Posterior cingulate gyrus (tissue), 11 donors: ENCODE data around the gene PRICKLE3.
"Not testable (repeated sequence)": the region's sequence is repeated elsewhere in the genome, so short reads cannot be mapped to it uniquely, and the experiment has no call there.

Experiments
- DNase-seq, 10 donors: peaks; one replicate each; pipeline versions ENCODE4 v3.0.0 to v3.0.0-alpha.2; 2020 to 2021; ENCODE audit warnings: mixed read lengths in 3 of 10
- intact Hi-C: fragments of 100-400 bp; cut with DNase I; formaldehyde crosslinking; loops from one replicate; pipeline ENCODE4 v1.15.1; 2023

PRICKLE3 gene

DNA sequence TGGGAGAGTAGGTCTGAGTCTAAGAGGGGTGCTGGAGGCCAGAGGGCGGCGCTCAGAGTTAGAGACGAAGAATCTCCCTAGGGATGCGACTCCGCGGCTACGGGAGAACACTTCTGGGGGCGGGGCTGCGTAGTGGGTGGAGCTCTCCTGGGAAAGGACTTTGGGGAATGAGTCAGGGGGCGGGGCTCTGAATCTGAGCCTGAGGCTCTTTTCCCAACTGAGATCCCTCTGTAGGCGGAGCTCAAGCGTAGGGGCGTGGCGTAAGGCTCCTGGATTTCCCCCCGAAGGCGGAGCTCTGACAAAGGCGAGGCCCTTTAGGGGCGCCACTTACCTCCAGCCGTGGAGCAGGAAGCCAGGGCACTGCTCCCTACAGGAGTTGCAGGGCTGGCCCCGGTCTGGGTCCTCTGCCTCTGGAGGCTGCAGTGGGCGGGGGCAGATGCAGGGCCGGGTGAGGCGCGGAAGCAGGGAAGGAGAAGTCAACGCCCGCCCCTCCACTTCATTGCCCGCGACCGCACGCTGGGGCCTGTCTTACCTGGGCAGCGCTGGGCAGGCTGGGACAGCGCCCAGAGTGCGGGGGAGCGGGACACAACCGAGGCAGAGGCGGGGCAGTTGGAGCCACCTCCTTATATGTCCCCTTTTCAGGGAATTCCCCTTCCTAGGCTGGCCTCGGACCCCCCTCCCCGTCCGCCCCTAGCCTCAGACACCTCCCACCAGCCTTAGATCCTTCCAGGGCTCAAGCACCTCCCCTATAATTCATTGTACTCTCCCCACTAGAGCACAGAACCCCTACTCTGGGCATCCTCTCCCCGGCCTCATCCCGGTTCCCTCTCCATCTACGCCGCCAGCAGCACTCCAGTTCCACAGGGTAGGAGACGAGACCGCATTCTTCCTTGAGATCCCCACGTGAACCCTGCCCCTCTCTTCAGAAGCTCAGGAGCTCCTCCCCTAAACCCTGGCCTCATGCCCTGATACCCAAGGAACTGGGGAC, 1.6 kb downstream of the PRICKLE3 start:
- intact Hi-C loops = no loop called here
- DNase-seq = peak; percentile 45 to 94 (median 61)

DNA sequence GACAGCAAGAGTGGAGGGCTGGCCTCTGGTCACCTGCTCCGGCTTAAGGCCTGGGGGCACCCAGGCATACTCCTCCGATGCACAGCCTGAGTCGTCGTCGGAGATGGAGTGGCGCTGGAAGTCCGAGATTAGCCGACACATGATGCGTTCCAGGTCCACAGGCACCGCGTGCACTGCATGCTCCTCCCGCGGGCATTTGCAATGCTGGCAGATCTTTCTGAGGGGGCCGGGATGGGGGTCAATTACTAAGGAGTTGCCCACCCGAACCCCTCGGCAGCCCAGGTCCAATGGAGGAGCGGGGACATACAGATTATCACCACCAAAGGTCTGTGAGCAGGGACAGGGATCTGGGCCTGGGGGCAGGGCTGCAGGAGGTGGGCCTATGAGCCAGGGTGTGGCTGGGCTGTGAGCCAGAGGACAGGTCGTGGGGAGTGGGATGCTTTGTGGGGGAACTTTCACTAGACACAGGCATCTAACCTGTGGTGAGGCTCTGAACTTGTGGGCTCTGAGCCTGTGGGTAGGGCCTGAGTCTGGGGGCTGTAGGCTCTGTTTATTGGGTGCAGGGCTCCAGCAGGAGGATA, 2.4 kb downstream of the PRICKLE3 start:
- intact Hi-C loops = no loop called here
- peak in 2 of 10 donors; percentile 58 to 60 for DNase-seq

DNA sequence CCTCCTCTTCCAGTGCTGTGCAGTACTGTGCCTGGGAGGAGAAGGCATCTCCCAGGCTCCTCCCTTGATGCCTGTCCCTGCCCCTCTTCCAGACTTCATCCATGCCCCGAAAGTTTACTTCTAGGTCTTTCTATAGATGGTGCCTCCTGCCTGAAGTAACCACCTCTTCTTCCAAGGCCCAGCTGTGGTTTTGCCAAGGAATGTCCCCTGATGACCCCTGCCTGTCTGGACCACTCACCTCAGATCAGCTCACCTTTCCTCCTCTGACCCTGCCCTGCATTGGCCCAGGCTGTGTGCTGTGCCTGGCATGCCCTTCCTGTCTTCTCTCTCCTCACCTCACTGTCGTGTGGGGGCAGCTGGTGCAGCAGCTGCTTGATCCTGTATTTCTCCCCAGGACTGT, 6.8 kb downstream of the PRICKLE3 start:
- DNase-seq = peak in 1 of 10 donors; percentile 45

DNA sequence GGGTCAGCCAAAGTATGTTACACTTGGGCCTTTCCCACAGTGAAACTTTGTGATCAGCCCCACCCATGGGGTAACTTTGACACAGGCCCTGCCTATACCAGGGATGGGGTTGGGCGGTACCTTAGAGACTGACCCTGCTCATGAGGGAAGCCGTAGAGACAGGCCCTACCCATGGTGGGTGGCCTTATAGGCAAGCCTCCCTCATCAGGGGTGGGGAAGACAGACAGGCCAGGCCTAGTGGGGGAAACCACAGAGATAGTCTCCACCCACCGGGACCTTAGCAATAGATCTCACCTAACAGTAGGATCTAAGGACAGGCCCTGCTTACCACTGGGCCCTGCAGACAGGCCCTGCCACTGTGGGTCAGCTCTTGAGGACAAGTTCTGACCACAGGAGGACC, 7.6 kb downstream of the PRICKLE3 start:
- intact Hi-C loops = no loop called here
- DNase-seq = peak in 1 of 10 donors; percentile 48

More for the DNA sequence above, 6.8 kb downstream of the PRICKLE3 start:
- intact Hi-C loops = no loop called here

DNA sequence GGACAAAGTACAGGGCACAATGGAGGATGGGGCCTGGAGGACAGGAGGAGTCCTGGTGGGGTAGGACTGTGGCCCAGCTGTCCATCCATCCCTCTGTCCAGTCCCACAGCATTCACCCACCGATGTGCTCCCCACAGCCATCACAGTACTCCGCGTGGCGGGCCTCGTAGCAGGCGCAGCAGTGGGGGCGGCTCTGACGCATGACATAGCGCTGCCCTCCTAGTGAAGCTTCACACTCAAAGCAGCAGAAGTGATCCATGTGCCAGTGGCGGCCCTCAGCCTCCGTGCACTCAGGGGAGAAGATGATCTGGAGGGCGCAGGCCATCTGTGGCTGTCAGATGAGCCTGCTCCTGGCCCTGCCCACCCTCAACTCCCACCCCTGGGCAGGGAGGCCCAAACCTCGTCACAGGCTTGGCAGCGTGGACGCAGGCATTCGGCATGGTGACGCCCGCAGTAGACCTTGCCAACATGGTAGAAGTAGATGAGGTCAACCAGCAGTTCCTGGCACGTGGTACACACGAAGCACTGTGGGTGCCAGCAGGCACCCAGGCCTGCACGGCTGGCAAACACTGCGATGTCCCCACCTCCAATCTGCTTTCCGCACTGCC, 8.2 kb downstream of the PRICKLE3 start:
- peak in 3 of 10 donors; percentile 54 to 63 (median 58) for DNase-seq

DNA sequence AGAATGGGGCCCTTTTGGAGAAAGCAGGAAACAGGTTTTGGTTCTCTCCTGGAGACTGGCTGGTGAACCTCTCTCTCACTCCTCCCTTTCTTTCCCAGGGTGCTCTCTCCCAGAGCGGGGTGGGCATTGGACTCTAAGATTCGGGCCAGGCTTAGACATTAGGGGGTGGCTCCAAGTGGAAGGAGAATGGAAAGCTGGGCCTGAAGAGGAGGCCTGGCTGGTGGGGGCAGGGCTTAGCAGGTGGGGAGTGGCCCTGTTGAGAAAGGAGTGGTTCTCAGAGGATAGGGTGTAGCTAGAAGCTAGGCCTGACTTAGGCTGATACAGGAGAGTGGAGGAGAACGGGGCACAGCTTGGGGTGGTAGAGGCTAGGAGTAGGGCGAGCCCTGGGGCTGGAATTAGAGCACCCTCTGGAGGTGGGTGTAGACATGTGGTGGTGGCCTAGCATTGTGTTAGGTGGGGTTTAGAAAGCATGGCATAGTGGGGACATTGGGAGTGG, 8.8 kb downstream of the PRICKLE3 start:
- intact Hi-C loops = no loop called here
- peak in 1 of 10 donors; percentile 44 for DNase-seq

More for the DNA sequence above, 8.2 kb downstream of the PRICKLE3 start:
- intact Hi-C loops = no loop called here

DNA sequence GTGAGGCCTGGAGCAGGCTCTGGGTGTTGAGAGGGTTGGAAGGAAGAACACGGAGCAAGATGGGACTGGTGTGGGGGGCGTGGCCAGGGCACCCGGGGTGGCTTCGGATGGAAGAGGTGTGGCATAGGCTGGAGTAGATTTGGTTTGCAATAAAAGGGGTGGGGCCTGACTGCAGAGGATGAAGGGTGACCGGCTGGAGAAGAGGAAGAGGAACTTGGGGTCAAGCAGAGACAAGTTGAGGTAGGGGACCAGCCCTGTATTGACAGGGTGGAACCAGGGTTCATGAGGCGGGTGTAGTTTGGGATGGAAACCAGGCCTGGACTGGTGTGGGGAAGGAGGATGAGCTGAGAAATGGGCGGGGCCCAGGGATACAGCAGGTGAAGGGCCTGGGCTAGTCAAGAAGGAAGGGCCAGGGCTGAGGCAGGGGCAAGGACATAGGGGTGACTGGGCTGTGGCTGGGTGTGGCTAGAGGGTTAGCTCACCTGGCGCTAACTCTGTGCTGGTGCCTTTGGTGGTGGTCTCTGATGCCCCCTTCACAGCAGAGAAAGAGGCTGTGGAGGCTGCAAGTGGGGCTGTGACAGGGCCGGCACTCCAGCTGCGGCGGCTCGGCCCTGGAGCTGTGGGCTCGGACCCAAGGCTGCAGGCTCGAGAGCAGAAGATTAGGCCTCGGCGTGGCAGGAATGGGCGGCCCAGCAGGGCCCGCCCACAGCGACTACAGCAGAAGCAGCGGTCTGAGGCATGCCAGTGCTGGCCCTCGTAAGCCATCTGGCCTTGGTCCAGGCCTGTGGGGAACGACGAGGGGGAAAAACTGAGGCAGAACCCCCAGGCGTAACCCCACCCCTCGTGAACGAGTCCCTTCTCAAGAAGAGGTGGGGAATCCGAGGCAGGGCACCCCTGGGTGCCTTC, 9.5 kb downstream of the PRICKLE3 start:
- intact Hi-C loops = no loop called here
- peak in 3 of 10 donors; percentile 54 to 67 (median 59) for DNase-seq

DNA sequence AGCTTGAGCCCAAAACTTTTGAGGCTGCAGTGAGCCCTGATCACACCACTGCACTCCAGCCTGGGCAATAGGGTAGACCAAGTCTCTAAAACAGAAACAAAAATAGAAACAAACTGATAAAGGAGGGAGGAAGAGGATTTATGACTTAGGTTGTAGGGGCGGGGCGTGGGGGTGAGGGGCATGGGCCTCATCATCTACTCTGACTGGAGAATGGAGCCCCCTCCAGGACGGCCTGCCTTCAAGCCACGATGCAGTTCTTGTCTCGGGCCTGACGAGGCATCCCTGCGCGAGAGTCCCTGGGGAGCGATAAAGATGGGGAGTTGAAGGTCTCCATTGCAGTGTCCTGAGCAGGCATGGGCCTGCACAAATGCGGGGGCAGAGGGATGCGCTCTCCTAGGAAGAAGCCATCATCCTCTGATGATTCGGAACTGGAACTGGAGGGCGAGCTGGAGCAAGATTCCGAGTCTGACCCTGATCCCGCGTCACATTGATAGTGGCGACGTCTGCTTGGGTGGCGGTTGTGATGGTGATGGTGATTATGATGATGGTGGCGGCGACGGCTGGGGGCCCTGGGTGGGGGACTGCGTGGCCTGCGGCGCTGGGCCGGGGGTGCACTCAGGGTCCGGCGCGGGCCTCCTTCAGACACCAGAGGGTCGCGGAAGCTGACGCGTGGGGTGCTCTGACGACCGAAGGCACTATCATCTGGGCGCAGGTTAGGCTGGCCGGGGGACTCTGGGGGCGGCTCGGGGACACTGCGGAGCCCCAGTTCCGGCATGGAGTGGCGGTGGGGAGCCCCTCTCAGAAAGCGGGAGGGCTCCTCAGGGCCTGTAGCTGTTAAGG, 10.5 kb downstream of the PRICKLE3 start:
- DNase-seq = peak in 1 of 10 donors; percentile 63
- intact Hi-C loops = no loop called here

DNA sequence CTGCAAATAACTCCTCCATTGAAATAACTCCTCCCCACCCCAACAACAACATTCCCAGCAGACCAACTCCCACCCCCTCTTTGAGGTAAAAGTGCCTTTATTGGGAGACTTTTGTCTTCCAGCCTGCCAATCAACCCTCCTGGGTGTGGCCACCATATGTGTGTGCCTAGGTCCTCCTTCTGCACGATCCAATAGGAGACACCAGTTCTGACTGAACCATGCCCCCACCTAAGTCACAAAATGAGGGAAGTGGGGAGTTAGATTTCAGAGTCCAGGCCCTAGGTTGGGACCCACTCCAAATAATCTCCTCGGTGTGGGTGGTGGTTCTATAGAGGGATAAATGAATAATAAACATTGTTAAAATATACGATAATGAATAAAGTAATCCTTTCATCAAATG, 11.4 kb downstream of the PRICKLE3 start:
- intact Hi-C loops = no loop called here

DNA sequence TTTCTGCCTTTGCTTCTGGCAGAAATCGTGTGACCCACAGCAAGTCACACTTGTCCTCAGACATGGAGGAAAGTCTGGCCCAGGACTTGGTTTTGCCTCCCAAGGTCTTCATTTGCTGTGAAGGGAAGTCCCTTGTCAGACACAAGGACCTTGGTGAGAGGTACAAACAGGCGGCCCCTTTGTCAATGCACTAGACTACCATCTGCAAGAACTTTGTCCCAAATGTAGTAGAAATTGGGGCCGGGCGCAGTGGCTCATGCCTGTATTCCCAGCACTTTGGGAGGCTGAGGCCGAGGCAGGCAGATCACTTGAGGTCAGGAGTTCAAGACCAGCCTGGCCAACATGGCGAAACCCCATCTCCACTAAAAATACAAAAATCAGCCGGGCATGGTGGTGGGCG, 12.6 kb downstream of the PRICKLE3 start:
- DNase-seq = not testable (repeated sequence)

More for the DNA sequence above, 11.4 kb downstream of the PRICKLE3 start:
- DNase-seq = no peak

DNA sequence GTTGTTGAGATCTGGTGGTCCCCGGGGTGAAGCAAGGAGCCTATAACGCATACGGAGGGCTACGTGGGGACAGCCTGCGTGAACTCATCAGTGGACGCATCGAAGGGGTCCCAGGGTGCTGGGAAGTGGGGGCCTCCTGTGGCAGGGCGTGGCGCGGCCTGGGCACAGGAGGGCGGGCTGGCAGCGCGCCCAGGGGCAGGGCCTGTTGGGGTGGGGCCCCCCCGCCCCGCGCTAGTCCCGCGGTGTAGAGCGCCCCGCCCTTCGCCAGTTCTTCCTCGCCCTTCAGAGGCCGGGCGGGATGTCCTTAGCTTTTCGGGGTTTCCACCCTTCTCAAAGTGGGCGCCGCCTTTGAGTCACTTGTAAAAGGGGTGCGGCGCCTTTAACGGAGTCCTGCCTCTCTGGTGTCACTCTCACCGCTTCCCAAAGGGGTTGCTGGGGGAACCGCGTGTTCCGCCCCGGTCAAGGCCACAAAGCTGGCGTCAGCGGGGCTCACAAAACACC, 13.8 kb downstream of the PRICKLE3 start:
- intact Hi-C loops = no loop called here
- peak in 2 of 10 donors; percentile 28 to 56 for DNase-seq

More for the DNA sequence above, 12.6 kb downstream of the PRICKLE3 start:
- intact Hi-C loops = not testable (repeated sequence)

DNA sequence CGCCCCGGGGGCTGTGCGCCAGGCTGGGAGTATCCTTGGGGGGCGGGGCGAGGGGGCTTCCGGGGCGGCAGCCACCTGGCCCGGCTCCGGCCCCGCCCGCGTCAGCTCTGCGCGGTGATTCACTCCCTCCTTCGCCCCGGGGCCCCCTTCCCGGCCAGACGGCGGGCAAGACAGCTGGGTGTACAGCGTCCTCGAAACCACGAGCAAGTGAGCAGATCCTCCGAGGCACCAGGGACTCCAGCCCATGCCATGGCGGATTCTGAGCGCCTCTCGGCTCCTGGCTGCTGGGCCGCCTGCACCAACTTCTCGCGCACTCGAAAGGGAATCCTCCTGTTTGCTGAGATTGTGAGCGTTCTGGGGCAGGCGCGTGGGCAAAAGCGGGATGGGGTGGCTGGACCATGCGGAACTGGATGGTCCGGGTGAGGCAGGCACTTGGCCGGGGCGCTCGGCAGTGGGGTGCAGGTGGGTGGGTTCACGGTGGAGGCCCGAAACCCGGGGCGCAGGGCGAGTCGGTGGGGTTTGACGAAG, 14.4 kb downstream of the PRICKLE3 start, which contains the start of gene PLP2:
Gene PLP2 (plus strand): TSS at position 147 of the 528 bp plus-strand sequence. CDS start 103 bp downstream, at position 250.
- intact Hi-C loops = no loop called here
- DNase-seq = peak in 1 of 10 donors; percentile 77

DNA sequence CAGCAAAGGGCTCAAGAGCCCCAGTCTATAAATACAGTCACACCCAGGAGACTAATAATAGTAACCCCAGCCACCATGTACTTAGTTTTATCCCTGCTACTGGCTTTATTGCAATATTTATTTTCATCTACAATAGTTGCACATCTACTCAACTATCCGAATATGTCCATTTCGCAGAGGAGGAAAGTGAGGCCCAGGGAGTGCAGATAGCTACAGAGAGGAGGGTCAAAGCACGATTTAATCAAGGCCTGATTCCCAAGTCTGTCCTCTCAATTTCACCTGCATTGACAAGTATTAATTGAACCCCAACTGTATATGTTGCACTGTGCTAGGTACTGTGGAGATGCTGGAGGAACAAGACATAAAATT, 18.4 kb downstream of the PRICKLE3 start:
- intact Hi-C loops = no loop called here
- no peak for DNase-seq

DNA sequence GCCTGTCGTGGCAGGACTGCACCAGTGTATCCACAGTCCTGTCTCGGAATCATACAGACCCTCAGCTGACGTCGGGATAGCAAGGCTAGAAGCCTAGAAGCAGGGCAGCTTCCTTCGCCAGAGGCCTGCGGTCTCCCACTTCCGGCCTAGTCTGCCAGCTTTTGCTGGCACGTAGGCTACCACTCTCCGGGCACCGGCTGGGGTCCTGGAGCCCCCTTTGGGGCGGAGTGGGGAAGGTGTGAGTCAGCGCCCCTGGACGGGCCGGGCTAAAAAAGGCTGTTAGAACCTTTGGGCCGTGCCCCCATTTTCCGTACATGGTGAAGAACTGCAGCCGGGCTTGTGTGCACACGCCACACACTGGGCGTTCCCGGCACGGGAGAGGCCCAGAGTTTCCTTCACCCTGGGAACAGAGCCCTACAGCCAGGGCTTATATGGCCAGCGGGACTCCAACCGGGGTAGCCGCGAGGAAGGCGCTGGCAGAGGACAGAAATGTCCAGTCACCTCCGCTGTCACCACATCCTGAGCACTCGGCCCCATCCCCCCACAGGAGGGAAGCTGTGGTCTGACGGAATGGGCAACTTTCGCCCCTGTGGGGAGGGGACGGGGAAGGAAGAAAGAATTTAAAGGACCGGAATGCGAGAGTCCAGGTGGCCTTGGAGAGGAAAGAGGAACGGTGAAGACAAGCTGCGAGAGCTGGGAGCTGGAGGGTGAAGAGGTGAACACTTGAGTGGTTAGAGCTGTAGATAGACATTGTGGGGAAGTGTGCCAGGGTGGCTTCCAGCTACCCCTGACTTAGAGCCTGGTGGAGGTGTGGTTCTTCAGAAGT, 19.0 kb downstream of the PRICKLE3 start:
- DNase-seq = peak in 2 of 10 donors; percentile 76 to 87
- intact Hi-C loops = no loop called here

DNA sequence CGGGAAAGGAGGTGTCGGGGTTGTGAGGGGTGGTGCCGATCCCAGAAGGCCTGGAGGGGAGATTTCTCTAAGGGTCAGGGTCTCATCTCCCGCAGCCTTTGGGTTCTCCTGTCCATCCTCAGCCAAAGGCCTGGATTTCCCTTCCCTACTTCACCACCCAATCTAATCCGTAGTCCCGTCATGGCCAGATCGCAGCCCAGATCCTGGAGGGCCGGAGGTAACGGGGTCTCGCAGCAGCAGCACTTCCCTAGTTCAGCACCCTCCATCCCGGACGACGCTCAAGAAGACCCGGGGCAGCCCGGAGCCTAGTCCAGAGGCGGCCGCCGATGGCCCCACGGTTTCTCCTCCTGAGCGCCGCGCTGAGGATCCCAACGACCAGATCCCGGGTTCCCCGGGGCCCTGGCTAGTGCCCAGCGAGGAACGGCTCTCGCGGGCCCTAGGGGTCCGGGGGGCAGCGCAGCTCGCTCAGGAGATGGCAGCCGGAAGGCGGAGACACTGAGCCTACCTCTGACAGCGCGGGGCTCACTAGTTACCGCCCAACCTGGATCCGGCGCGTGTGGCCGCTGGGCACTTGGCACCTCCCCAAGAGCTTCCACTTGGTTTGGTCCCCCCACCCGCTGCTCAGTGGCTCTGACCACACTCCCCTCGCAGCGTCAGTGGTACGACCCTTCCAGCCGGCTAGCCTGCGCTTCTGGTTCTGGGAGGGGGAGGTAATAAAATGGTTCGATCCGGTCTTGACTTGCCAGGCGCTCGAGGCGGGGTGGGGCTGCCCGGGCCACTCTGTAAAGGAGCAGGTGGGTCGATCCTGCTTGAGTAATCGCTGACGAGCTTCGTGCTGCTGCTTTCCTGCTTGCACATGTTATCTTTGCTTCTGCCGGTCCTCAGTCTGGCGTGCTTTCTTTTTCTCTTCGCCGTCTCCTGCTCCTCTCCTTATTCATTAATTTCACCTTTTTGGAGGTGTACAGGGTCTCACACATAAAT, 20.0 kb downstream of the PRICKLE3 start:
- DNase-seq = peak in 9 of 10 donors; percentile 34 to 91 (median 51)
- intact Hi-C loops = no loop called here
